Caco-2 (cell line): ENCODE measurements around the gene CCDC159. TPM values are rescaled to one million over a fixed set of nuclear protein-coding genes. Genes with fewer than 3 reads are reported as not detected.

Experiments used
- BruUV-seq: library from RNA; stranded (reverse); fragments of 400-500 nt; replicated peaks from 2 replicates; lab custom pipeline; 2021; lab: Mats Ljungman, UMichigan
- CTCF ChIA-PET: fragments of 300-600 bp; sonication (Branson Sonifier 250); formaldehyde crosslinking; loops from one replicate; lab custom pipeline; 2022; ENCODE audit warnings: antibody characterized with exemption; lab: Charles Lee
- POLR2A ChIA-PET: fragments of 300-600 bp; sonication (Branson Sonifier 250); formaldehyde crosslinking; loops from one replicate; lab custom pipeline; 2022; ENCODE audit warnings: antibody characterized with exemption; lab: Charles Lee
- DNase-seq, 2 experiments: peaks; one replicate each; pipeline versions ENCODE4 v3.0.0 to v3.0.0-alpha.2; 2020 to 2022
- H3K27me3 ChIP-seq: replicated peaks from 2 replicates; pipeline ENCODE4 v1.6.0; 2011; ENCODE audit warnings: low read length; ENCODE audit not compliant: control insufficient read depth, insufficient read depth
- H3K36me3 ChIP-seq: 2 replicates; pipeline ENCODE4 v1.5.1; 2011; ENCODE audit warnings: low read length; ENCODE audit not compliant: control insufficient read depth, insufficient read depth
- H3K4me1 ChIP-seq: fragments of 250-450 bp; sonication (Bioruptor Pico); 2 replicates; pipeline ENCODE4 v1.5.1; 2020; ENCODE audit warnings: mild to moderate bottlenecking
- H3K4me3 ChIP-seq: 2 replicates; pipeline ENCODE4 v1.5.1; 2011; ENCODE audit warnings: low read depth, mild to moderate bottlenecking, control low read depth, low read length
- H3K9me3 ChIP-seq: fragments of 250-450 bp; sonication (Bioruptor Pico); 2 replicates; pipeline ENCODE4 v1.5.1; 2020; ENCODE audit warnings: mild to moderate bottlenecking, moderate library complexity
- H3K27ac Mint-ChIP-seq: one replicate; pipeline ENCODE4 v1.8.0; 2022; ENCODE audit warnings: mixed read lengths; ENCODE audit not compliant: unreplicated experiment
- H3K27me3 Mint-ChIP-seq: one replicate; pipeline ENCODE4 v1.8.0; 2022; ENCODE audit warnings: mixed read lengths; ENCODE audit not compliant: insufficient read depth, unreplicated experiment
- H3K36me3 Mint-ChIP-seq: one replicate; pipeline ENCODE4 v1.8.0; 2022; ENCODE audit warnings: mild to moderate bottlenecking, mixed read lengths; ENCODE audit not compliant: insufficient read depth, unreplicated experiment
- H3K4me1 Mint-ChIP-seq: one replicate; pipeline ENCODE4 v1.8.0; 2022; ENCODE audit warnings: low read depth, mixed read lengths; ENCODE audit not compliant: unreplicated experiment
- H3K4me3 Mint-ChIP-seq: one replicate; pipeline ENCODE4 v1.8.0; 2022; ENCODE audit warnings: mild to moderate bottlenecking, moderate library complexity, mixed read lengths; ENCODE audit not compliant: unreplicated experiment
- H3K9me3 Mint-ChIP-seq: one replicate; pipeline ENCODE4 v1.8.0; 2022; ENCODE audit warnings: mixed read lengths; ENCODE audit not compliant: unreplicated experiment
- CTCF ChIP-seq, 2 experiments: fragments of 200-600 bp in 1 of 2; IDR thresholded peaks; 1 replicate in 1 of 2; 2 replicates in 1 of 2; pipeline versions ENCODE4 v1.5.1 to v1.8.0; 2011 to 2022; ENCODE audit warnings: antibody characterized with exemption in 1 of 2, control low read depth in 1 of 2, inconsistent platforms in 1 of 2, low read depth in 1 of 2, low read length in 1 of 2, mild to moderate bottlenecking in 1 of 2, moderate library complexity in 1 of 2; ENCODE audit not compliant: insufficient read depth in 1 of 2, severe bottlenecking in 1 of 2, unreplicated experiment in 1 of 2
- intact Hi-C: fragments of 100-400 bp; cut with micrococcal nuclease; formaldehyde crosslinking; loops from one replicate; pipeline ENCODE4 v1.10.0; 2022; ENCODE audit not compliant: unreplicated experiment
- total RNA-seq: library from RNA; stranded (reverse); gene quantifications from 2 replicates; pipeline ENCODE4 v1.2.3, GENCODE V29; 2022

Gene CCDC159
- total RNA-seq, 1 experiment from 2014 or later: 13.9 TPM

- no peak for DNase-seq
- Histone ChIP-seq H3K4me1 (peaks cover 7% of the 10 kb centered on the region; the same call in 1 of the 2 replicates), H3K4me3 (no peak overlapping the region), H3K36me3 (no peaks in the 10 kb centered on the region; the same call in 1 of the 2 replicates), H3K27me3 (no peaks in the 10 kb centered on the region), H3K9me3 (no peaks in the 10 kb centered on the region)
- Mint-ChIP-seq H3K4me3 (peak overlapping the region; percentile 25), H3K27me3 (no peaks in the 10 kb centered on the region), H3K9me3 (no peaks in the 10 kb centered on the region), H3K4me1 (peaks cover 24% of the 10 kb centered on the region), H3K36me3 (peaks cover 12% of the 10 kb centered on the region), H3K27ac (peak overlapping the region; percentile 36)
- no peak for TF ChIP-seq CTCF (IDR thresholded peaks at IDR 0.05; ENCODE audit: insufficient read depth in 1 of 2, low read depth in 1 of 2, low read length in 1 of 2, severe bottlenecking in 1 of 2, unreplicated experiment in 1 of 2)
- POLR2A ChIA-PET: no interaction called here
- no TSS peak for BruUV-seq
- CTCF ChIA-PET: interaction anchor here (1.5 to 1.9 kb wide), 3 partner anchors 20 to 55 kb away, joined by 5 to 25 read pairs (median 9); no protein-coding TSS in a partner anchor
- intact Hi-C loops: no loop called here
Observed at GRCh38 chr19:11321191-11322126, 24.9 kb upstream of the CCDC159 start.

- peak overlapping the region; percentile 36 for H3K27ac Mint-ChIP-seq
- no peaks in the 10 kb centered on the region for H3K27me3 Mint-ChIP-seq
- peaks cover 24% of the 10 kb centered on the region for H3K4me1 Mint-ChIP-seq
- Histone ChIP-seq H3K36me3 (no peaks in the 10 kb centered on the region; the same call in 1 of the 2 replicates), H3K4me1 (peaks cover 7% of the 10 kb centered on the region; the same call in 1 of the 2 replicates), H3K9me3 (no peaks in the 10 kb centered on the region), H3K4me3 (no peak overlapping the region), H3K27me3 (no peaks in the 10 kb centered on the region)
- BruUV-seq: no TSS peak
- H3K9me3 Mint-ChIP-seq: no peaks in the 10 kb centered on the region
- ChIA-PET CTCF (interaction anchor here (0.5 to 1.9 kb wide), 8 partner anchors 14 to 160 kb away, joined by 3 to 25 read pairs (median 5); partner anchors contain the start of genes CCDC159 and TMEM205), POLR2A (interaction anchor here (0.6 kb wide), 1 partner anchor 17 kb away, joined by 3 read pairs; the partner anchor contains the start of gene RAB3D)
- intact Hi-C loops: no loop called here
- no peak for TF ChIP-seq CTCF (IDR thresholded peaks at IDR 0.05; ENCODE audit: insufficient read depth in 1 of 2, low read depth in 1 of 2, low read length in 1 of 2, severe bottlenecking in 1 of 2, unreplicated experiment in 1 of 2)
- H3K36me3 Mint-ChIP-seq: peaks cover 12% of the 10 kb centered on the region
- peak in 1 of 2 experiments; percentile 46 for DNase-seq
- H3K4me3 Mint-ChIP-seq: peak overlapping the region; percentile 25
Observed at GRCh38 chr19:11322269-11323024, 23.9 kb upstream of the CCDC159 start.
